HepG2 (cell line): ENCODE data around the gene GAS2L1.

Experiments
- ADNP ChIP-seq: sonication (generic); formaldehyde crosslinking; IDR thresholded peaks from 2 replicates; pipeline ENCODE4 v1.4.0; 2020; ENCODE audit warnings: missing genetic modification reagents
- FOXA1 ChIP-seq, 2 experiments: fragments of 450-650 bp in 1 of 2; sonication (generic) in 1 of 2; formaldehyde crosslinking in 1 of 2; IDR thresholded peaks; 2 replicates each; pipeline versions ENCODE4 v1.4.0 to v1.6.1; 2016 to 2020; ENCODE audit warnings: missing genetic modification reagents in 1 of 2
- FOXK2 ChIP-seq: fragments of 450-650 bp; IDR thresholded peaks from 2 replicates; pipeline ENCODE4 v1.6.1; 2016
- SALL2 ChIP-seq: sonication (generic); formaldehyde crosslinking; IDR thresholded peaks from 2 replicates; pipeline ENCODE4 v1.8.1; 2023; ENCODE audit warnings: mild to moderate bottlenecking, missing genetic modification reagents, inconsistent platforms
- SMC3 ChIP-seq: IDR thresholded peaks from 2 replicates; pipeline ENCODE4 v1.6.1; 2011; ENCODE audit warnings: low read length, improper control_type of control experiment
- SRSF9 ChIP-seq: fragments of 200-400 bp; formaldehyde crosslinking; IDR thresholded peaks from 2 replicates; pipeline ENCODE4 v1.6.1; 2018; ENCODE audit warnings: borderline replicate concordance, mild to moderate bottlenecking, low read depth, low read length; ENCODE audit not compliant: insufficient read depth, poor library complexity, severe bottlenecking
- ZNF12 ChIP-seq: sonication (generic); formaldehyde crosslinking; IDR thresholded peaks from 2 replicates; pipeline ENCODE4 v1.5.0; 2020; ENCODE audit warnings: missing genetic modification reagents
- ZNF274 ChIP-seq: sonication (generic); formaldehyde crosslinking; IDR thresholded peaks from 2 replicates; pipeline ENCODE4 v1.5.1; 2020; ENCODE audit warnings: mild to moderate bottlenecking, missing genetic modification reagents
- ZNF383 ChIP-seq: sonication (generic); formaldehyde crosslinking; IDR thresholded peaks from 2 replicates; pipeline ENCODE4 v1.4.0; 2020; ENCODE audit warnings: missing genetic modification reagents, mild to moderate bottlenecking, borderline replicate concordance
- TF ChIP-seq, protein P1 (sequence below): sonication (generic); formaldehyde crosslinking; IDR thresholded peaks from 2 replicates; pipeline ENCODE4 v1.5.0; 2020; ENCODE audit warnings: mild to moderate bottlenecking, missing genetic modification reagents, moderate library complexity

DNA sequence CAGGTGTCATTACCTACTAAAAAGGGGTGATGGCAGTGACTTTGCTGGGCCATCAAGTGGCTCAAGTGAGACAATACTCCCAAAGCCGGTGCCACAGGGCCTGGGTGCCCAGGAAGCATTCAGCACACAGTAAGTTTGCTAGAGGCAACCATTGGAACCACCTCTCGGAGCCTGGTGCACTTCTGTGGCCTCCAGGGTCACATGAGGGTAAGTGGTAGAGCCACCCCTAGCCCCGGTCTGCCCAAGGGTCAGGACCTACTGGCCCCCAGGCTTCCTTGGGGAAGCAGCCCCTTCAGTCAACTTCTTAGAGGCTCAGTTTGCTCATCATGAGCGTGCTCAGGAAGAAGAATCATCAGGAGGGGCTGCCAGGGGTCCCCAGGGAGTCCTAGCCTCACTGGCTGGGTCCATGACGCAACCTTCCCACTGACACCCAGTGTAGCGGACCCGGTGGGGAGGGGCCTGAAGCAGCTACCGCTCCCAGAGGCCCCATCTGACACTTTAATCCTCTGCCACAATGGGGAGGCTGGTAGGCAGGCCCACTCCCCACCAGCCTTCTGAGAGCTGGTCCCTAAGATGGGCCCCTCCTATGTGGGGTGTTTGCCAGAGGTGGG, 26.5 kb downstream of the GAS2L1 start:
- TF ChIP-seq SRSF9 (no peak), SALL2 (CRISPR knock-in tag) (no peak), ADNP (CRISPR knock-in tag) (no peak), ZNF12 (CRISPR knock-in tag) (no peak), FOXK2 (no peak), ZNF274 (CRISPR knock-in tag) (no peak), FOXA1 (IDR thresholded peaks at IDR 0.05) (no peak), FOXA1 (CRISPR knock-in tag; IDR thresholded peaks at IDR 0.05) (no peak), ZNF383 (CRISPR knock-in tag) (no peak), SMC3 (no peak)
- TF ChIP-seq, protein P1, sequence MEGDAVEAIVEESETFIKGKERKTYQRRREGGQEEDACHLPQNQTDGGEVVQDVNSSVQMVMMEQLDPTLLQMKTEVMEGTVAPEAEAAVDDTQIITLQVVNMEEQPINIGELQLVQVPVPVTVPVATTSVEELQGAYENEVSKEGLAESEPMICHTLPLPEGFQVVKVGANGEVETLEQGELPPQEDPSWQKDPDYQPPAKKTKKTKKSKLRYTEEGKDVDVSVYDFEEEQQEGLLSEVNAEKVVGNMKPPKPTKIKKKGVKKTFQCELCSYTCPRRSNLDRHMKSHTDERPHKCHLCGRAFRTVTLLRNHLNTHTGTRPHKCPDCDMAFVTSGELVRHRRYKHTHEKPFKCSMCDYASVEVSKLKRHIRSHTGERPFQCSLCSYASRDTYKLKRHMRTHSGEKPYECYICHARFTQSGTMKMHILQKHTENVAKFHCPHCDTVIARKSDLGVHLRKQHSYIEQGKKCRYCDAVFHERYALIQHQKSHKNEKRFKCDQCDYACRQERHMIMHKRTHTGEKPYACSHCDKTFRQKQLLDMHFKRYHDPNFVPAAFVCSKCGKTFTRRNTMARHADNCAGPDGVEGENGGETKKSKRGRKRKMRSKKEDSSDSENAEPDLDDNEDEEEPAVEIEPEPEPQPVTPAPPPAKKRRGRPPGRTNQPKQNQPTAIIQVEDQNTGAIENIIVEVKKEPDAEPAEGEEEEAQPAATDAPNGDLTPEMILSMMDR (CRISPR knock-in tag) = no peak
